Stimulated activated CD4-positive, alpha-beta T cell treated with anti-CD3 and anti-CD28 coated beads, TNF-alpha, amount 100 ng/mL, for 24 hours (primary cell): ENCODE data around the gene LRP8.

Experiments used
- DNase-seq, 3 experiments: peaks; one replicate each; pipeline ENCODE4 v3.0.0-alpha.2; 2020; ENCODE audit warnings: low read depth in 3 of 3

LRP8 gene

GRCh38 chr1:53259932-53260331 lies 67.9 kb downstream of the LRP8 start:
- no peak for DNase-seq

GRCh38 chr1:53258216-53258615 lies 69.7 kb downstream of the LRP8 start:
- no peak for DNase-seq

- no peak for DNase-seq
Observed at GRCh38 chr1:53257454-53258081, 70.3 kb downstream of the LRP8 start.

GRCh38 chr1:53256511-53257453 lies 71.1 kb downstream of the LRP8 start:
- no peak for DNase-seq

- no peak for DNase-seq
Observed at GRCh38 chr1:53255031-53255430, 72.8 kb downstream of the LRP8 start.

- no peak for DNase-seq
Observed at GRCh38 chr1:53254011-53254640, 73.7 kb downstream of the LRP8 start.

GRCh38 chr1:53250325-53250724 lies 77.5 kb downstream of the LRP8 start:
- DNase-seq: no peak

- DNase-seq: no peak
Observed at GRCh38 chr1:53249706-53250105, 78.2 kb downstream of the LRP8 start.

- DNase-seq: no peak
Observed at GRCh38 chr1:53246261-53247134, 81.4 kb downstream of the LRP8 start.

- no peak for DNase-seq
Observed at GRCh38 chr1:53244141-53244540, 83.7 kb downstream of the LRP8 start.

- DNase-seq: no peak
Observed at GRCh38 chr1:53242381-53242780, 85.5 kb downstream of the LRP8 start.

- no peak for DNase-seq
Observed at GRCh38 chr1:53241828-53242227, 86.0 kb downstream of the LRP8 start.

GRCh38 chr1:53238197-53239155 lies 89.4 kb downstream of the LRP8 start, which contains the start of gene MAGOH:
MAGOH (minus strand) TSS chr1:53238518; CDS start chr1:53238448, 70 bp downstream.
- DNase-seq: peak; percentile 90 to 93 (median 93)

GRCh38 chr1:53237638-53238037 lies 90.2 kb downstream of the LRP8 start:
- no peak for DNase-seq

- DNase-seq: no peak
Observed at GRCh38 chr1:53220962-53221286, 106.9 kb downstream of the LRP8 start.

GRCh38 chr1:53220171-53220961 lies 107.5 kb downstream of the LRP8 start, which contains the start of gene CZIB:
CZIB (minus strand) TSS chr1:53220634; CDS start chr1:53220575, 59 bp downstream.
- peak; percentile 88 to 96 (median 90) for DNase-seq

- no peak for DNase-seq
Observed at GRCh38 chr1:53219711-53220110, 108.2 kb downstream of the LRP8 start.

GRCh38 chr1:53218201-53218600 lies 109.7 kb downstream of the LRP8 start:
- DNase-seq: no peak

GRCh38 chr1:53214376-53214940 lies 113.4 kb downstream of the LRP8 start:
- no peak for DNase-seq
